ENCODE measurements around the gene TMEM87B. TPM values are rescaled to one million over a fixed set of nuclear protein-coding genes. Genes with fewer than 3 reads are reported as not detected.
"Not testable (repeated sequence)": the region's sequence is repeated elsewhere in the genome, so short reads cannot be mapped to it uniquely, and the experiment has no call there.

TMEM87B gene
- total and polyA plus RNA-seq, 10 of the 15 experiments (the other 5 are each of a cell fraction or from before 2014, with no cell fraction given) = 5.7 to 20.6 (median 12.3) TPM

DNA sequence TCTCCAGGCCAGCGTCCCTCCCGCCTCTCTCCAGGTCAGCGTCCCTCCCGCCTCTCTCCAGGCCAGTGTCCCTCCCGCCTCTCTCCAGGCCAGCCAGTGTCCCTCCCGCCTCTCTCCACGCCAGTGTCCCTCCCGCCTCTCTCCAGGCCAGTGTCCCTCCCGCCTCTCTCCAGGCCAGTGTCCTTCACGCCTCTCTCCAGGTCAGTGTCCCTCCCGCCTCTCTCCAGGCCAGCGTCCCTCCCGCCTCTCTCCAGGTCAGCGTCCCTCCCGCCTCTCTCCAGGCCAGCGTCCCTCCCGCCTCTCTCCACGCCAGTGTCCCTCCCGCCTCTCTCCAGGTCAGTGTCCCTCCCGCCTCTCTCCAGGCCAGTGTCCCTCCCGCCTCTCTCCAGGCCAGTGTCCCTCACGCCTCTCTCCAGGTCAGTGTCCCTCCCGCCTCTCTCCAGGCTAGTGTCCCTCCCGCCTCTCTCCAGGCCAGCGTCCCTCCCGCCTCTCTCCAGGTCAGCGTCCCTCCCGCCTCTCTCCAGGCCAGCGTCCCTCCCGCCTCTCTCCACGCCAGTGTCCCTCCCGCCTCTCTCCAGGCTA lies 84.1 kb downstream of the TMEM87B start:
- H2AFZ ChIP-seq (ENCODE audit: control insufficient read depth, low read depth, low read length); ATAC-seq; FAIRE-seq; DNase-seq (ENCODE audit: low read depth, low spot score); H4K20me1 ChIP-seq (ENCODE audit: control insufficient read depth, insufficient read depth); H3K9ac ChIP-seq (ENCODE audit: control insufficient read depth, insufficient read depth, low read length); H3K9me3 ChIP-seq (replicated peaks; ENCODE audit: control insufficient read depth, insufficient read depth, low read length); H3K4me2 ChIP-seq (ENCODE audit: control insufficient read depth, insufficient read depth); SMC1A ChIA-PET (ENCODE audit: uncharacterized antibody, unreplicated experiment); in situ Hi-C loops (cut with MboI); H3K4me3 ChIP-seq; intact Hi-C loops (cut with micrococcal nuclease; ENCODE audit: unreplicated experiment); H3K27me3 ChIP-seq (replicated peaks in 1 of 2; ENCODE audit: control insufficient read depth in 2 of 2, insufficient read depth in 2 of 2, low read length in 1 of 2); RAD21 ChIA-PET (ENCODE audit: unreplicated experiment); H3K4me1 ChIP-seq (ENCODE audit: control insufficient read depth, insufficient read depth, low read length); BruUV-seq (replicated peaks); POLR2A ChIA-PET; H3K36me3 ChIP-seq (ENCODE audit: control insufficient read depth in 2 of 2, insufficient read depth in 2 of 2, low read length in 1 of 2); H3K27ac ChIP-seq (ENCODE audit: control insufficient read depth, insufficient read depth); H3K79me2 ChIP-seq (ENCODE audit: control insufficient read depth, insufficient read depth, low read length); CTCF ChIA-PET: not testable (repeated sequence)
- no CpG with 5 or more reads among the region's 32 CpGs for WGBS (ENCODE audit: insufficient coverage, insufficient replicate concordance, low lambda C conversion rate, missing lambda C conversion rate)

DNA sequence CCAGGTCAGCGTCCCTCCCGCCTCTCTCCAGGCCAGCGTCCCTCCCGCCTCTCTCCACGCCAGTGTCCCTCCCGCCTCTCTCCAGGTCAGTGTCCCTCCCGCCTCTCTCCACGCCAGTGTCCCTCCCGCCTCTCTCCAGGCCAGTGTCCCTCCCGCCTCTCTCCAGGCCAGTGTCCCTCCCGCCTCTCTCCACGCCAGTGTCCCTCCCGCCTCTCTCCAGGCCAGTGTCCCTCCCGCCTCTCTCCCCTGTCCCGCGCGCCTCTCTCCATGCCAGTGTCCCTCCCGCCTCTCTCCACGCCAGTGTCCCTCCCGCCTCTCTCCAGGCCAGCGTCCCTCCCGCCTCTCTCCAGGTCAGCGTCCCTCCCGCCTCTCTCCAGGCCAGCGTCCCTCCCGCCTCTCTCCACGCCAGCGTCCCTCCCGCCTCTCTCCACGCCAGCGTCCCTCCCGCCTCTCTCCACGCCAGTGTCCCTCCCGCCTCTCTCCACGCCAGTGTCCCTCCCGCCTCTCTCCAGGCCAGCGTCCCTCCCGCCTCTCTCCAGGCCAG lies 84.7 kb downstream of the TMEM87B start:
- RAD21 ChIA-PET (ENCODE audit: unreplicated experiment); H3K27ac ChIP-seq (ENCODE audit: control insufficient read depth, insufficient read depth); H3K4me1 ChIP-seq (ENCODE audit: control insufficient read depth, insufficient read depth, low read length); H3K9ac ChIP-seq (ENCODE audit: control insufficient read depth, insufficient read depth, low read length); intact Hi-C loops (cut with micrococcal nuclease; ENCODE audit: unreplicated experiment); H4K20me1 ChIP-seq (ENCODE audit: control insufficient read depth, insufficient read depth); CTCF ChIA-PET; POLR2A ChIA-PET; H3K36me3 ChIP-seq (ENCODE audit: control insufficient read depth in 2 of 2, insufficient read depth in 2 of 2, low read length in 1 of 2); in situ Hi-C loops (cut with MboI); H3K4me3 ChIP-seq; H2AFZ ChIP-seq (ENCODE audit: control insufficient read depth, low read depth, low read length); ATAC-seq; H3K9me3 ChIP-seq (replicated peaks; ENCODE audit: control insufficient read depth, insufficient read depth, low read length); DNase-seq (ENCODE audit: low read depth, low spot score); BruUV-seq (replicated peaks); SMC1A ChIA-PET (ENCODE audit: uncharacterized antibody, unreplicated experiment); FAIRE-seq; H3K79me2 ChIP-seq (ENCODE audit: control insufficient read depth, insufficient read depth, low read length); H3K4me2 ChIP-seq (ENCODE audit: control insufficient read depth, insufficient read depth); H3K27me3 ChIP-seq (replicated peaks in 1 of 2; ENCODE audit: control insufficient read depth in 2 of 2, insufficient read depth in 2 of 2, low read length in 1 of 2): not testable (repeated sequence)
- WGBS (ENCODE audit: insufficient coverage, insufficient replicate concordance, low lambda C conversion rate, missing lambda C conversion rate) = 75% methylated on average over 13 of the region's 38 CpGs
